Testis (tissue), 2 donors: Measurements from ENCODE around the gene PLEKHA8.

Experiments used
- POLR2A ChIP-seq: fragments of 450-650 bp; IDR thresholded peaks from one replicate; pipeline ENCODE4 v1.6.1; 2017; ENCODE audit warnings: antibody characterized with exemption, mild to moderate bottlenecking, moderate library complexity
- TF ChIP-seq, protein P1 (sequence below), 3 experiments: fragments of 450-650 bp in 2 of 3; fragments of 200-600 bp in 1 of 3; sonication (generic) in 1 of 3; IDR thresholded peaks; one replicate each; pipeline ENCODE4 v1.5.1; 2016 to 2019; ENCODE audit warnings: antibody characterized with exemption in 3 of 3, mild to moderate bottlenecking in 2 of 3, moderate library complexity in 1 of 3

DNA sequence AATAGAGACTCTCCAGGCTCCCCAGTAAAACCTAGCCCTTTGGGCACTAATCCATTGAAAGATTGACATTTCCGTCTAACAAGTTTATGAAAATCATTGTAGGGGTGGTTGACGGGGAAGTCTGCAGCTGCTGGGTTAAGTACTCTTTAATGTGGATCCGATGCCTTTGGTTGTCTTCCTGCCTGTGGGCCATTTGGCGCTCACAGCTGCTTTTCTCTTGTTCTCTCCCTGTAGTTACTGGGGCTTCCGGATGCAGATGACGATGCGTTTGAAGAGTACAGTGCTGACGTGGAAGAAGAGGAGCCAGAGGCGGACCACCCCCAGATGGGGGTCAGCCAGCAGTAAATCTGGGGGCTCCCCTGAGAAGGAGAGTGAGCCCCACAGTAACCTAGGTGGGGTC, 129.0 kb downstream of the PLEKHA8 start:
- TF ChIP-seq, protein P1, sequence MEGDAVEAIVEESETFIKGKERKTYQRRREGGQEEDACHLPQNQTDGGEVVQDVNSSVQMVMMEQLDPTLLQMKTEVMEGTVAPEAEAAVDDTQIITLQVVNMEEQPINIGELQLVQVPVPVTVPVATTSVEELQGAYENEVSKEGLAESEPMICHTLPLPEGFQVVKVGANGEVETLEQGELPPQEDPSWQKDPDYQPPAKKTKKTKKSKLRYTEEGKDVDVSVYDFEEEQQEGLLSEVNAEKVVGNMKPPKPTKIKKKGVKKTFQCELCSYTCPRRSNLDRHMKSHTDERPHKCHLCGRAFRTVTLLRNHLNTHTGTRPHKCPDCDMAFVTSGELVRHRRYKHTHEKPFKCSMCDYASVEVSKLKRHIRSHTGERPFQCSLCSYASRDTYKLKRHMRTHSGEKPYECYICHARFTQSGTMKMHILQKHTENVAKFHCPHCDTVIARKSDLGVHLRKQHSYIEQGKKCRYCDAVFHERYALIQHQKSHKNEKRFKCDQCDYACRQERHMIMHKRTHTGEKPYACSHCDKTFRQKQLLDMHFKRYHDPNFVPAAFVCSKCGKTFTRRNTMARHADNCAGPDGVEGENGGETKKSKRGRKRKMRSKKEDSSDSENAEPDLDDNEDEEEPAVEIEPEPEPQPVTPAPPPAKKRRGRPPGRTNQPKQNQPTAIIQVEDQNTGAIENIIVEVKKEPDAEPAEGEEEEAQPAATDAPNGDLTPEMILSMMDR (IDR thresholded peaks at IDR 0.05) = no peak
- TF ChIP-seq POLR2A = no peak
